ENCODE results near the gene PXK.

- TF ChIP-seq CTCF (conservative IDR thresholded peaks at IDR 0.05) (no peak), EZH2 (IDR thresholded peaks at IDR 0.05; ENCODE audit: low read depth) (no peak)
Measured at GRCh38 chr3:58291671-58292338, 40.9 kb upstream of the PXK start.
